Neural progenitor cell (in vitro differentiated cells): ENCODE data around the gene VTI1A.

Experiments used
- CTCF ChIP-seq: fragments of 200-600 bp; sonication (generic); IDR thresholded peaks from 2 replicates; pipeline ENCODE4 v1.5.1; 2017; ENCODE audit warnings: antibody characterized with exemption, mild to moderate bottlenecking
- EZH2 ChIP-seq: fragments of 200-600 bp; sonication (generic); IDR thresholded peaks from 2 replicates; pipeline ENCODE4 v1.6.1; 2017; ENCODE audit warnings: antibody characterized with exemption, mild to moderate bottlenecking, moderate library complexity
- EZH2phosphoT487 ChIP-seq: fragments of 200-600 bp; sonication (generic); IDR thresholded peaks from 2 replicates; pipeline ENCODE4 v1.6.1; 2017; ENCODE audit warnings: antibody characterized with exemption

- no peak for TF ChIP-seq CTCF
- TF ChIP-seq EZH2: no peak
- TF ChIP-seq EZH2phosphoT487: no peak
Measured at GRCh38 chr10:112849546-112849945, 402.5 kb downstream of the VTI1A start.
